ENCODE measurements around the gene ERGIC3. TPM values are rescaled to one million over a fixed set of nuclear protein-coding genes. Genes with fewer than 3 reads are reported as not detected.

The ERGIC3 gene
- total RNA-seq, 2 donors from 2014 or later = 139 to 158 TPM

DNA sequence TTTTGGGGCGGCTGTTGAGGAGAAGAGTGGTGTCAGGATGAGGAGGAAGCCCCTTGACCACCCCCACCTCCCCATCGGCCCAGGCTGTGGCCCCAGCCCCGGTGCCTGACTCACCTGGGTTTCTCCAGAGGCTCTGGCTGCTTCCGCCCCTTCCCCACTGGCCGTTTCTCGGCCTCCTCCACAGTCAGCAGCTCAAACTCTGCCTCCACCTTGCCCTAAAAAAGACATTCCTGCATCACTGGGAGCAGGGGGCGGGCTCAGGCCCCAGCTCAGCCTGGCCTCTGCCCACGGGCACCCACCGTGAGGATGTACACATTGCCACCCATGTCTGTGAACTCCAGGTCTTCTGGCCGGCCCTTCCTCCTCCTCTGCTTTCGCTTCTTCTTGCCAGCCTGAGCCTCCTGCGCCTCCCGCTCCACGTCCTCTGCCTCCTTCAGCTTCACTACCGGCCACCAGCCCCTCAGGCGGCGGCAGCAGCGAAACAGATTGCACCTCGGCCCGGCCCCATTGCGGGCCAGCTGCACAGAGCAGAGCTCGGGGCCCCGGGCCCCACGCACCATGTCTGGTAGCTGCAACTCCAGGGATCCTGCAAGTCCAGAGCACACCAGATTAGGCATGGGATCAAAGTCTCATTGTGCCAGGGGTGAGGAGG lies 17.3 kb downstream of the ERGIC3 start:
- no peaks in the 10 kb centered on the region for H3K9me3 ChIP-seq (ENCODE audit: control insufficient read depth, low read length, poor library complexity, severe bottlenecking)
- H3K36me3 Mint-ChIP-seq (ENCODE audit: low read depth) = peaks cover 13% of the 10 kb centered on the region
- H3K4me1 Mint-ChIP-seq = peaks cover 18% of the 10 kb centered on the region
- ATAC-seq (no peak), DNase-seq (no peak)
- peak overlapping the region; percentile 37 for H3K27ac Mint-ChIP-seq
- H3K4me3 Mint-ChIP-seq = no peak overlapping the region
- H3K27me3 Mint-ChIP-seq = peaks cover 5% of the 10 kb centered on the region

DNA sequence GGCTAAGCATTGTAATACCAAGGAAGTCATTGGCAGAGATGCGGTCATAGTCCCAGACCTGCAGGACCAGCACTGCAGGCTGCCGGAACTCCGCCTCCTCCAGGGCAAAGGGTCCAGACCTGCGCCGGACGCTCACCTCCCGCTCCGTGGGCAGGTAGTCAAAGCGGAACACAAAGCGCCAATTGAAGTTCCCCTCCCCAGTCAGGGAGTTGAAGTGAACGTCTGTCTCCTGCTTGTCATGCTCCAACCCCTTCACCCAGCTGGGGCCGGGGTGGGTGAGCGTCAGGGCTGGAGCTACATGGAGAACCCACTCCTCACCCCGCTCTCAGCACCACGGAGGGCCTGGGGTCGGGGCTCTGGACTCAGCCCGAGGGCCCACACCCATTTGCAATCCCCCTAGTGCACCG lies 18.2 kb downstream of the ERGIC3 start:
- H3K36me3 Mint-ChIP-seq (ENCODE audit: low read depth) = peaks cover 5% of the 10 kb centered on the region
- H3K4me3 Mint-ChIP-seq = no peak overlapping the region
- H3K4me1 Mint-ChIP-seq = peaks cover 16% of the 10 kb centered on the region
- H3K27me3 Mint-ChIP-seq = peaks cover 5% of the 10 kb centered on the region
- DNase-seq = no peak
- no peak for ATAC-seq
- peak overlapping the region; percentile 37 for H3K27ac Mint-ChIP-seq
- H3K9me3 ChIP-seq (ENCODE audit: control insufficient read depth, low read length, poor library complexity, severe bottlenecking) = no peaks in the 10 kb centered on the region

GRCh38 chr20:35560541-35560940 lies 18.7 kb downstream of the ERGIC3 start:
- ATAC-seq = no peak
- no peaks in the 10 kb centered on the region for H3K9me3 ChIP-seq (ENCODE audit: control insufficient read depth, low read length, poor library complexity, severe bottlenecking)
- peaks cover 4% of the 10 kb centered on the region for H3K36me3 Mint-ChIP-seq (ENCODE audit: low read depth)
- DNase-seq = no peak
- H3K27me3 Mint-ChIP-seq = peaks cover 5% of the 10 kb centered on the region
- peaks cover 16% of the 10 kb centered on the region for H3K4me1 Mint-ChIP-seq
- no peak overlapping the region for H3K27ac Mint-ChIP-seq
- H3K4me3 Mint-ChIP-seq = no peak overlapping the region

- peaks cover 16% of the 10 kb centered on the region for H3K4me1 Mint-ChIP-seq
- DNase-seq = no peak
- no peak overlapping the region for H3K4me3 Mint-ChIP-seq
- ATAC-seq = peak; percentile 69
- peaks cover 4% of the 10 kb centered on the region for H3K36me3 Mint-ChIP-seq (ENCODE audit: low read depth)
- no peaks in the 10 kb centered on the region for H3K9me3 ChIP-seq (ENCODE audit: control insufficient read depth, low read length, poor library complexity, severe bottlenecking)
- no peak overlapping the region for H3K27ac Mint-ChIP-seq
- H3K27me3 Mint-ChIP-seq = peaks cover 5% of the 10 kb centered on the region
Measured at GRCh38 chr20:35561268-35561667, 19.4 kb downstream of the ERGIC3 start.

- H3K4me1 Mint-ChIP-seq = peaks cover 16% of the 10 kb centered on the region
- H3K27me3 Mint-ChIP-seq = peaks cover 5% of the 10 kb centered on the region
- no peak overlapping the region for H3K4me3 Mint-ChIP-seq
- DNase-seq = no peak
- H3K9me3 ChIP-seq (ENCODE audit: control insufficient read depth, low read length, poor library complexity, severe bottlenecking) = no peaks in the 10 kb centered on the region
- H3K36me3 Mint-ChIP-seq (ENCODE audit: low read depth) = peaks cover 4% of the 10 kb centered on the region
- no peak overlapping the region for H3K27ac Mint-ChIP-seq
- ATAC-seq = peak; percentile 15
Measured at GRCh38 chr20:35561671-35562070, 19.8 kb downstream of the ERGIC3 start.

DNA sequence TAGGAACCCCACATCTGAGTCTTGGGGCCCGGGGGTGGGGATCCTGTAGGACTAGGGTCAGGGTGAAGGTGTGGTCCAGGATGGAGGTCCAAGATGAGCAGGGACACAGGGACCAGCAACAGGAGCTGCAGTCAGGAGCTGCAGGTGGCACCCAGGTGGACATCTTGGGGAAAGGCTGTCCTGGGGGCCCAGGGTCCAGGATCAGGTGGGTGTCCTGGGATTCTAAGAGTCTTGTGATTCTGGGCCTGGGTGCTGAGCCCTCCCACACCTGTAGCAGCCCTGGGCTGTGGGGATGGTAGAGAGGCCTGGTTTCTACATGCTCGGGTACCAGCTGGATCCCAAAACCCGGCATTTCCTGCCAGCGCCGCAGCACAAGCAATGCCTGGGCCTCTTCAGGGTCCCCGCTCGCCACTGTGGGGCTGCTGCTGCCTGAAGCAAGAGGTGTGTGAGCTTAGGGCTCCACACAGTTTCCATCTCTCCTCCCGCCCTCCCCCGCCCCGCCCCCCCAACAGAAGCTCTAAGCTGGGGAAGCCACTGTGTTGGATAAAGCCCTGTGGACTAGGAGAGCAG lies 20.7 kb downstream of the ERGIC3 start:
- ATAC-seq (no peak), DNase-seq (no peak)
- Mint-ChIP-seq H3K27me3 (peaks cover 9% of the 10 kb centered on the region), H3K27ac (no peak overlapping the region), H3K4me1 (peaks cover 18% of the 10 kb centered on the region), H3K4me3 (no peak overlapping the region), H3K36me3 (ENCODE audit: low read depth) (peaks cover 4% of the 10 kb centered on the region)
- H3K9me3 ChIP-seq (ENCODE audit: control insufficient read depth, low read length, poor library complexity, severe bottlenecking) = no peaks in the 10 kb centered on the region

- H3K9me3 ChIP-seq (ENCODE audit: control insufficient read depth, low read length, poor library complexity, severe bottlenecking) = no peaks in the 10 kb centered on the region
- ATAC-seq = no peak
- H3K27ac Mint-ChIP-seq = no peak overlapping the region
Measured at GRCh38 chr20:35563834-35564233, 22.0 kb downstream of the ERGIC3 start.

GRCh38 chr20:35564905-35565304 lies 23.0 kb downstream of the ERGIC3 start:
- Mint-ChIP-seq H3K27ac (peak overlapping the region; percentile 4), H3K4me1 (peaks cover 10% of the 10 kb centered on the region), H3K36me3 (ENCODE audit: low read depth) (no peaks in the 10 kb centered on the region), H3K27me3 (peaks cover 9% of the 10 kb centered on the region), H3K4me3 (no peak overlapping the region)
- no peaks in the 10 kb centered on the region for H3K9me3 ChIP-seq (ENCODE audit: control insufficient read depth, low read length, poor library complexity, severe bottlenecking)
- DNase-seq (no peak), ATAC-seq (no peak)

More at GRCh38 chr20:35563834-35564233, 22.0 kb downstream of the ERGIC3 start:
- Mint-ChIP-seq H3K36me3 (ENCODE audit: low read depth) (no peaks in the 10 kb centered on the region), H3K27me3 (peaks cover 9% of the 10 kb centered on the region), H3K4me1 (peaks cover 12% of the 10 kb centered on the region), H3K4me3 (no peak overlapping the region)
- DNase-seq = no peak

GRCh38 chr20:35568645-35569044 lies 26.8 kb downstream of the ERGIC3 start:
- H3K27ac Mint-ChIP-seq = no peak overlapping the region
- DNase-seq = no peak
- peaks cover 6% of the 10 kb centered on the region for H3K4me1 Mint-ChIP-seq
- no peak overlapping the region for H3K4me3 Mint-ChIP-seq
- peaks cover 8% of the 10 kb centered on the region for H3K27me3 Mint-ChIP-seq
- H3K36me3 Mint-ChIP-seq (ENCODE audit: low read depth) = peaks cover 2% of the 10 kb centered on the region
- H3K9me3 ChIP-seq (ENCODE audit: control insufficient read depth, low read length, poor library complexity, severe bottlenecking) = no peaks in the 10 kb centered on the region
- no peak for ATAC-seq

DNA sequence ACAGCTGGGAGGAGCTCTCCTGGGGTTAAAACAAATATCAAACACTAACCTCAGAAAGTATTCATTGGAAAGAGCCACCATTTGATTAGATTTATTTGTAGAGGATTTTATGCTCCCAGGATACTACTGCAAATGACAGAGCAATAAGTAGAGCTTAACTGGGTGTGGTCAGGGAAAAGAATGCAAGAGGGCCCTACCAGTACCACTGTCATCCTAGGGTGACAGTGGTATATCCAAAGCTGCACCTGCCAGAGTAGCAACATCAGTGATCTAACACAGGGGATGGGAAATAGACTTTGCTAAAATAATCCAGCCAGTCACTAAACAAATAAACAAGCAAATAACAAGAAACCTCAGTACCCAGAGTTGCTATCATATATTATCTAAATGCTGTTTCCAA lies 29.7 kb downstream of the ERGIC3 start:
- peaks cover 4% of the 10 kb centered on the region for H3K36me3 Mint-ChIP-seq (ENCODE audit: low read depth)
- DNase-seq = no peak
- H3K4me3 Mint-ChIP-seq = no peak overlapping the region
- no peaks in the 10 kb centered on the region for H3K9me3 ChIP-seq (ENCODE audit: control insufficient read depth, low read length, poor library complexity, severe bottlenecking)
- H3K4me1 Mint-ChIP-seq = peaks cover 4% of the 10 kb centered on the region
- peaks cover 4% of the 10 kb centered on the region for H3K27me3 Mint-ChIP-seq
- ATAC-seq = no peak
- H3K27ac Mint-ChIP-seq = peak overlapping the region; percentile 34

- H3K27ac Mint-ChIP-seq = no peak overlapping the region
- no peak for ATAC-seq
- peaks cover 4% of the 10 kb centered on the region for H3K36me3 Mint-ChIP-seq (ENCODE audit: low read depth)
- no peak for DNase-seq
- H3K9me3 ChIP-seq (ENCODE audit: control insufficient read depth, low read length, poor library complexity, severe bottlenecking) = no peaks in the 10 kb centered on the region
- no peak overlapping the region for H3K4me3 Mint-ChIP-seq
- H3K4me1 Mint-ChIP-seq = peaks cover 2% of the 10 kb centered on the region
- no peaks in the 10 kb centered on the region for H3K27me3 Mint-ChIP-seq
Measured at GRCh38 chr20:35572838-35573237, 31.0 kb downstream of the ERGIC3 start.

- Mint-ChIP-seq H3K4me1 (no peaks in the 10 kb centered on the region), H3K27me3 (no peaks in the 10 kb centered on the region), H3K4me3 (no peak overlapping the region), H3K27ac (no peak overlapping the region), H3K36me3 (ENCODE audit: low read depth) (peaks cover 4% of the 10 kb centered on the region)
- DNase-seq (no peak), ATAC-seq (no peak)
- H3K9me3 ChIP-seq (ENCODE audit: control insufficient read depth, low read length, poor library complexity, severe bottlenecking) = no peaks in the 10 kb centered on the region
Measured at GRCh38 chr20:35575958-35576357, 34.1 kb downstream of the ERGIC3 start.

DNA sequence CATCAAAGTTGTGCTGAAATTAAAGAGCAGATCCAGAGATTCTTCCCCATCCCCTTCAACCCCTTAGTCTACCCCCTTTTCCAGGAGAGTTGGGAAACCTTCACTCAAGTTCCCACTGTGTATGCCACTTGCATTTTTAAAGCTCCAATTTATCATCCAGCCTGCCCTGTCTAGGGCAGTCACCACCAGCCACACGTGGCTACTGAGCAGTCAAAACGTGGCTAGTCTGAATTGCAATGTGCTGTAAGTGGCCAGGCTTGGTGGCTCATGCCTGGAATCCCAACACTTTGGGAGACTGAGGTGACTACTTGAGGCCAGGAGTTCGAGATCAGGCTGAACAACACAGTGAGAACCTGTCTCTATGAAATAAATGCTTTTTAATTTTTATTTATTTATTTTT lies 34.9 kb downstream of the ERGIC3 start:
- peaks cover 2% of the 10 kb centered on the region for H3K36me3 Mint-ChIP-seq (ENCODE audit: low read depth)
- no peak for ATAC-seq
- H3K4me1 Mint-ChIP-seq = no peaks in the 10 kb centered on the region
- no peak overlapping the region for H3K4me3 Mint-ChIP-seq
- DNase-seq = no peak
- no peak overlapping the region for H3K27ac Mint-ChIP-seq
- H3K27me3 Mint-ChIP-seq = no peaks in the 10 kb centered on the region
- H3K9me3 ChIP-seq (ENCODE audit: control insufficient read depth, low read length, poor library complexity, severe bottlenecking) = no peaks in the 10 kb centered on the region

DNA sequence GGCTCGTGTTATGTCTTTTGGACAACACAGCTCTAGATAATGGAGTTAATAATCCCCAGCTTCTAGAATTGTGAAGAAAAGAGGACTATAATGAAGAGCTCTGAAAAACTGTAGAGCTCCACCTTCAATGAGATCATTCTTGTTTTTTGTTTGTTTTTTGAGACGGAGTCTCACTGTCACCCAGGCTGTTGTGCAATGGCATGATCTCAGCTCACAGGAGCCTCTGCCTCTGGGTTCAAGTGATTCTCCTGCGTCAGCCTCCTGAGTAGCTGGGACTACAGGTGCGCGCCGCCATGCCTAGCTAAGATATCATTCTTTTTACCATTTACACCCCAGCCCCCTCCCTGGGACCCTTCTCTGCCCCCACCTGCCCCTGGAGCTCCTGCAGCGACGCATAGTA lies 36.6 kb downstream of the ERGIC3 start:
- no peak for ATAC-seq
- DNase-seq = no peak
- no peak overlapping the region for H3K27ac Mint-ChIP-seq
- peaks cover 6% of the 10 kb centered on the region for H3K36me3 Mint-ChIP-seq (ENCODE audit: low read depth)
- H3K27me3 Mint-ChIP-seq = no peaks in the 10 kb centered on the region
- no peak overlapping the region for H3K4me3 Mint-ChIP-seq
- H3K9me3 ChIP-seq (ENCODE audit: control insufficient read depth, low read length, poor library complexity, severe bottlenecking) = no peaks in the 10 kb centered on the region
- H3K4me1 Mint-ChIP-seq = no peaks in the 10 kb centered on the region

Data from T-helper 17 cell (primary cell).